NCI-H345 treated with DMSO at 0.1 percent for 48 hours (cell line): ENCODE results near the gene TFCP2.

Experiments
- DNase-seq: peaks from one replicate; lab custom pipeline; 2025; ENCODE audit not compliant: unreplicated experiment; lab: John Stamatoyannopoulos, UW

TFCP2 gene

DNA sequence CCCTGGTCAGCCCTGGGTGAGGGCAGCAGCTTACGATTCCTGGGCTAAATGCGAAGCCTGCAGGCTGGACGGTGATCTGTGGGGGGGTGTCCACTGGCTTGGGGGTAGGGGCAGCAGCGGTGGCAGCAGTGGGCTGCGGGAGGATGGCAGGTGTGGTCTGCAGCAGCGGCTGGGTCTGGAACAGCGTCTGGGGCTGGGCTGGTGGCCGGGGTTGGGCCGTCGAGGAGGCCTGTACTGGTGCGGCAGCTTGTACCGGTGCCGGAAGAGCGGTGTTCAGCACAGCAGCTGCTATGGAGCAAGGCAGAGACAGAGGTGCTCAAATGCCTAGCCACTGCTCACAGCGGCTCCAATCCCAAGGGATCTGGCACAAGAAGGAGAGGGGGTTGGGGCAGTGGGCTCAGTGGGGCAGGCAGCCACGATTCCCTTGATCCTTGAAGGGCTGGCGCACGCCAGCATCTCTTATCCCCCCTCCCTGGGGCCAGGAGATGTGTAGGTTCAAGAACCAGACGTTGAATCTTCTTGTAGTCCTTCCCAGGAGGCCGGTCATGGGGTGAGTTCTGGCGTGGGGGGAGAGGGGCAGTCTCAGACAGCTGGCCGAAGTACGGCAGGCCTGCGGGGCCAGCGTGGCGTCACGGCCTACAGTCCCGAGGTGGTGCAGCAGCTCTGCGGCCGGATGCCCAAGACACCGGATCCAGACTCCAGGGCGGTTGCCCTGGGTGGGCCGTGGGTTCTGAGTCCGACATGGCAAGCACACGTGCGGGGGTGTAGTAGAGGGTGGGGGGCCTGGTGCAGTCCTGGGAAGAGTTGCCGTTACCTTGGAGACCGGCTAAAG lies 25.0 kb upstream of the TFCP2 start:
- no peak for DNase-seq

DNA sequence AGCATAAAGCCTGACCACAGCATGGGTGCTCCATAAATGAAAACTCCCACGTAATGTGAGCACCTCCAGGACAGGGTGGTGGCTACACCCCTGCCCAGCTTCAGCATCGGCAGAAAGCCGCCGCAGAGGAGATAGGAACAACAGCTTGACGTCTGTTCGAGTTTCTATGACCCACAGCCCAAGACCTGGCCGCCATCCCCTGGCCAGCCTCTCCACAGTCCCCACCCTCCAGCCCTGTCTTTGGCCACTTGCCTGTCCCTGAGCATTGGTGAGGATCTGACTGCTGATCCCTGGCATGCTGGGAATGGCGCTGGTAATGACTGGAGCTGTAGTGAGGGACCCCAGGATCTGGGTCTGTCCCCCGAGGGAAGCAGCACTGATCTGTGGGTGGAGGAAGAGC lies 23.6 kb upstream of the TFCP2 start:
- no peak for DNase-seq

DNA sequence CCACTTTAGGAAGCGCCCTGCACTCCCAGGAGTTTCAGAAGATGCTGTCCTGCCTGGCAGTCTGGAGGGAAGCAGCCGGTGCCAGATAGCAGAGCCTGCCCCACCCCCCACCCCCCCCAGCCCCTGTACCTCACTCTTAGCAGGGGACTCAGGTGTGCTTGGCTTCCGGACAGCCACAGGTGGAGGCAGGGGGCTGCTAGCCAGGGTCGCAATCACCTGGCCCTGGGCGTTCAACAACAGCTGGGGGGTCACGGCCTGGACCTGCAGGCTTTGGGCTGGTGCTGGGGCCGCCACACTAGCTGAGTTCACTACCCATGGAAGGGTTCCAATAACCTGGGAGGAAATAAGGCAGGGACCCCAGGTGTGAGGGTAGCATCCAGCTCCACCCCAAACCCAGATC lies 22.9 kb upstream of the TFCP2 start:
- no peak for DNase-seq

DNA sequence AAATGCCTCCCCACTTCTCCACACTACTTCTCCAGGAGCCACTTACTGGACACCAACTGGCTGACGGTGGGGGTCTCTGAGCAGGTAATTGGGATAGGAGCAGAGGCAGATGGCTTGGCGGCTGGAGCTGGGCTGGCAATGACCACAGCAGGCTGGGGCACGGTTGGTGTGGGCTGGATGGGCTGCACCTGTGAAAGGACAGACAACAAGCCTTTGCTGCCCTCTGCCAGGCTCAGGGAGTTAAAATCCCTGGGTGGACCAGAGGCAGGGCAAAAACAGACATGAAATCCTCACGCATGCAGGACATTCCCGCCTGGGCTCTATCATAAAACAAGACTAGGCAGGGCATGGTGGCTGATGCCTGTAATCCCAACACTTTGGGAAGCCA lies 19.3 kb upstream of the TFCP2 start:
- DNase-seq = no peak

DNA sequence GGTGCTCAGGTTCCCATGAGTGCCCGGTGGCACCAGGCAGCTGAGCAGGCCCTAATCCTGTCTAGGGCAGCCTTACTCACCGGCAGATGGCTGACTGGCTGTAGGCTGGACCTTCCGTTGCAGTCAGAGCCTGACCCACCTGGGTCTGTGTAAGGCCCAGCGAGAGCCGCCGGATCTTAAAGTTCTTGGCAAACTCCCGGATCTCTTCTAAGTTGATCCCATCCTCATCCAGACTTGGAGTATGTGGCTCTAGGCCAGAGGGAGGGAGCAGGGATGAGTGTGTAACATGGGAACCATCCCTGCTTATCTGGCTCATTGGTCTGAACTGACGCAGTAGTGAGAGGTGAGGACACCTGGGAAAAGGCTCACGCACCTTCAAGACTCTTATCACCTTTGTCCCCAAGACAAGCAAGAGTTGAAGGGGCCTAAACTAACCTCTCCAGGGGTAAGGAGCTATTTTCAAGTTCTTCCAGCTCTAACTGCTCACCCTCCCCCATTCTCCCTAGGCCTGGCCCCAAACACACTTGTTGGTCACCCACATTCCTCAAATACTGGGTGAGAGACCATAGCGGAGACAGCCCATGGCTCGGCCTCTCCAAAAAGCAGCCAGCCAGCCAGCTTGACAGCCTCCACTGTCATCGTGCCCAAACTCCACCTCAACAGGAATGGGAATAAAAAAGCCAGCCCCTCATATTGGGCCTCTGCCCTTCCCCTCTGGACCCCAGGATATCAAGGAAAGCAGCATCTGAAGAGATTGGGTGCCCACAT lies 18.8 kb upstream of the TFCP2 start:
- no peak for DNase-seq

DNA sequence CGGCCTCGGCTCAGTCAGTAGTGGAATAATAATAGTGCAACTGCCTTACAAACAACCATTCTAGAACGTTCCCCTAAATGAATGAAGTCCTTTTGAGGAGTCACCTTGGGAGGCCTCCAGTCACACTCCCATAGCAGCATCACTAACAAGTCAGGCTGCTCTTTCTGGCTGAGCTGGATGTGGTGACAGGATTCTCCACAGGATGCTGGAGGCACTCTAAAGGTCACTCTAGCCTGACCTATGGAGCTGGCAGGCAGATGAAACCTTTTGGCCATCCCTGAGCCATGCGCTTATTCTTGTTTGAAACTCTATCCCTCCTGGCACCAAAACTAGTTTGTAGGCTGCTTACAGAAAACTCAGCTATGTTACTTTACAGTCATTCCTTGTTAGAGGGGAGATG lies 17.9 kb upstream of the TFCP2 start:
- no peak for DNase-seq

DNA sequence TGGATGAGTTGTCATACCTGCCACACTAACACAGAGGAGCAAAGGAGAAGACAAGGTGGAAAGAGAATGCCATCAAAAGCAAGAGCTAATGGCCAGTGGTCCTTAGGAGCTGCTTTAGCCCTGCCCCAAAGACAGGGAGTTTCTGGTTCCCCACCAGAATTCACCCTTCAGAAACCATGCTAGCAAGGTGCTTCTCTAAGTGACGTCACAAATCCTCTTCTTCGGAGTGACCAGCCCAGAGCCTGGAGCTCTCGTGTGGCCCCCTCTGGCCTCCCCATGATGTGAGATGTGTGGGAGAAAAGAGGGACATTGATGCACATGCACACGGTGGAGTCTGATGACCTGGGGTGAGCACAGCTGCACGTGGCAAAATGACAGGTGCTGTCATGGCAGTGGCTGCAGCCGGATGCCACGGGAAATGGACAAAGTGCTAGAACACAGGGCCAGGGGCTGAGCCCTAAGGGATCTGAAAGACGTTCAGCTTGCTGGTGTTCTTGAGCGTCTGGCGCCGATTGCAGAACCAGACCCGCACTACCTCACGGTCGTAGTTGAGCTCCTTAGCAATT lies 16.9 kb upstream of the TFCP2 start:
- no peak for DNase-seq

DNA sequence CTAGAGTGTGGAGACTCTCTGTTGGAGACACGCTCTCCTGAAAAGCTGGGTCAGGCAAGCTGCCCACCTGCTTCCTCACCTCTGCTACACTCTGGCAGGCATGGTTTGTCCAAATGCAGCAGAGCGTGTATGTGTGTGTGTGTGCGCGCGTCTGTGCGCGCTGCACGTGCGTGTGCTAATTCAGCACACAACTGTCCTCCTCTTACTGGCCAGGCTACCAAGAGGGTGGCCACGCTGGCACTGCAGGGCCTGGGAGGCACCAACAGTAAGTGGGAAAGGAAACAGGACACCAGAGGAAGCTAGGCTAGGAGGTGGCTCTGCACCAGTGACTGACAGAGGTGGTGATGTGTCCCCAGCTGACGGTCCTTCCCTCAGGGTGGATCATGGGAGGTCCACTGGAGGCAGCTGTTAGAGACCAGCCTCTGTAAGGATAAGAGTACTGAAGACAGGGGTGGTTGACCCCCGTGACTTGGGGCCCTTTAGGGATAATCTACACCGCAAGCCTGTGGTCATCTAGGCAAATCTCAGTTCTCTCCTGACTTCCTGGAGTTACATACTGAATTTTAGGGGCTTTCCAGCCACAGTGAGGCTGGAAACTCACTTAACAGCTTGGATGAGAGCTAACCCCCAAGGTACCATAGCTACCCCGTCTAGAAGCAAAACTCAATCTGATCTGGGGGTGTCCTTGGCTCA lies 15.6 kb upstream of the TFCP2 start:
- no peak for DNase-seq

DNA sequence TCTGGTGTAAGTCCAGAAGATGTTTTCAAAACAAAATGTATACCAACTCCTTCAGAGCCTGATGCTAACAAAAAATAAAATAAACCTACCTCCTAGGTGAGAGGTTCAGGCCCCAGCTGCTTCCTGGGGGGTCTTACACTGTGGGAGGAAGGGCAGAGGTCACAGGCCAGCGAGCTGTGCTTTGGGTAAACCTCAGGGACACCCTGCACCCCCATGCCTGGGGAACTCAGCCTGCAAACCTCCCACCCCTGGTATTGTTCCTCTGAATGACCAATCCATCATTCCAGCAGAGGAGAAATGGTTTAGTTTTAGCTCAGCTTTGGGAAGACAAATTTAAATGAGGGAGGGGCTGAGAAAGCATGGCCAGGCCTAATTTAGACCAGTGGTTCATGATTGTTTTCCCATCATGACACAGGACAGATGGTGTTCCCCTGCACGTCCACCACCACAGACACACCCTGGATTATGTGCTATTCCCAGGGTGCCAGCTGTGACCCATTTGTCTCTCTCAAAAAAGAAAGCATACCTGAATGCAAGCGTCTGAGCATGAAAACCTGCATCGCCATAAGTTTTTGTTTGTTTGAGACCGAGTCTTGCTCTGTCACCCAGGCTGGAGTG lies 14.5 kb upstream of the TFCP2 start:
- no peak for DNase-seq

DNA sequence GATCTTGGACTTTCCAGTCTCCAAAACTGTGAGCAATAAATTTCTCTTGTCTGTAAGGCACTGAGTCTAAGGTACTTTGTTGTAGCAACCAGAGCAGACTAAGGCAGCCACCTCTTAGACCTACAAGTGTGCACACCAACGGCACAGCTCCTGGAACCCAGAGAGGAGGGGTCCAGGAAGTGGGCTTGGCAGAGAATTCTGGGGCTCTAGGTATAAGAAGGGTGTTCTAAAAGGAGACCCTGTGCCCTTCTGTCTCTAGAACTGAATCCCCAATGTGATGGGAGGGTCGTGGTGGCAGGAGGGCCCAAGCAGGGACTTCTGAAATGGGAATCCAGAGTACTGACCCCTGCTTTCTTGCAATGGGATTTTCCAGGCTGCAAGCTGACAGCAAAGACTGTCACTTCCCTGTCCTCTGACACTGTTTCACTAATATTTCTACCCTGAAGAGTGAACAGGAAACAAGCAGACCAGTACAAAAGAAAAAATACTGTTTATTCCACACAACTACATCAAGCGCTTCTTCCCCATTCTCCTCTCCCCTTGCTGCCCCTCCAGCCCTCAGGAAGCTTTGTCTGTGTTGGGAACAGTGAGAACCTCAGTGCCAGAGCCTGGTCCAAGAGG lies 13.6 kb upstream of the TFCP2 start:
- no peak for DNase-seq

DNA sequence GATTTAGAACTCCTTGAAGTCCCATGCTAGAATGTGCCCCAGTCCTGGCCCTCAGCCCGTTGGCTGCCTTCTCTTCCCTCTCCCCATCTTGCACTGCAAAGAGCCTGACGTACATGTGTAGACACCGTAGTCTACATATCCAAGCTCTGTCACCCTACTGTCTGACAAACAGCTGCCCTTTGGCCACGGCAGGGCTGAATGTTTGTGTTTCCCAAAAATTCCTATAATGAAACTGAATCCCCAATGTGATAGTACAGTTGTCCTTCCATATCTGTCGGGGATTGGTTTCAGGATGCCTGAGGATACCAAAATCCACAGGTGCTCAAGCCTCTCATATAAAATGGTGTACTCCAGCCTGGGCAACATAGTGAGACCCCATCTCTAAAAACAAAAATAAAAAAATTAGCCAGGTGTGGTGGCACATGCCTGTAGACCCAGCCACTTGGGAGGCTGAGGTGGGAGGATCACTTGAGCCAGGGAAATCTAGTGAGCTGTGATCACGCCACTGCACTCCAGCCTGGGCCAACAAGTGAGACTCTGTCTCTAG lies 12.3 kb upstream of the TFCP2 start:
- no peak for DNase-seq

DNA sequence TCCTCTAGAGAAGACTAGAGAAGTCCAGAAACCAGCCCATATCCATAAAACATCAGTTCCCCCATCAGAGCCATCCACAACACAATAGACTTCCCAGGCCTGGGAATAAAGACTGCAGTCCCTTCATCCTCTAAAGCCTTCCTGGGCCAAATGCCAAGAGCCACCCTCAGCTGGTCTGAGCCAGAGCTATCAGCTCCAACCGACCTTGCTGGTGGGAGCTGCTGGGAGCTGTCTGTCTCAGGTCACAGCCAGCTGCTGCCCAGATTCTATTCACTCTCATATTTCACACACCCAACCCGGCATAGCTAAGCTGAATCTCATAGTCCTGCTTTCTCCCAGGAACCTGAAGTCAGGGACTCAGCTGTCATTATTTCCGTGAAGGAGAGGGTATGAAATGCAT lies 10.9 kb upstream of the TFCP2 start:
- DNase-seq = peak; percentile 33

DNA sequence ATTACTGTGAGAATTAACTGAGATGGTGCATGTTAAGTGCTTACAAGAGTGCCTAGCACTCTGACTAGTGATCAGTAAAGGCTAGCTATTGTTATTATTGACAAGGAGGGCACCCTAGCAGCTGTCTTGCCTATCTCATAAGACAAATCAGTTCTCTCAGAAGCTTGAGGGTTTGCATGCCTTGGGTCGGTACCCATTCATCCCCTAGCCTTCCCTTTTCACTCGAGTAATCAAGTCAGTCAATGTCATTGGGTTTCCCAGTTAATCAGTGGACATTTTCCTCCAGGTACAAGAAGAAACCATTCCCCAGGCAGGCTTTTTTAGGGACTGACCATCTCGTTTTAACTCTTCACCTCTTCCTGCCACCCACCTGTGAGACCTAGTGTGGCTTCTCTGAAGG lies 10.4 kb upstream of the TFCP2 start:
- DNase-seq = no peak

DNA sequence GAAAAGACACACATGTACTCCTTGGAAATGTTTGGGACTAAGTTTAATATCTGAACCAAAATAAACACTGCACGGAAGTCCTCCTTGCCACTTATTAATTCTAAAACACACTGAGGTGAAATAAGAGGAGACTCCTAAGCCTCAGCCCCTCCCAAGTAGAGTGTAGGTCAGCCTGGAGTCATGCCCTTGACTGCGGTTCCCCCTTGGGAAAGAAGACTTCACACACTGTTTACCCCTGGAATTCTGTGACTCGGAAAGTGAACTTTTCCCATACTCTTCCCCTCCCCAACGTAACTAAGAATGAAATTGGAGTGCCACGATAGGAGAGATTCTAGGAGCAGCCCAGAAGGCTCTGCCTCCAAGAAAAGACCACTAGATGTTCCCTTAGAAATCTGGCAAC lies 8.6 kb upstream of the TFCP2 start:
- no peak for DNase-seq

DNA sequence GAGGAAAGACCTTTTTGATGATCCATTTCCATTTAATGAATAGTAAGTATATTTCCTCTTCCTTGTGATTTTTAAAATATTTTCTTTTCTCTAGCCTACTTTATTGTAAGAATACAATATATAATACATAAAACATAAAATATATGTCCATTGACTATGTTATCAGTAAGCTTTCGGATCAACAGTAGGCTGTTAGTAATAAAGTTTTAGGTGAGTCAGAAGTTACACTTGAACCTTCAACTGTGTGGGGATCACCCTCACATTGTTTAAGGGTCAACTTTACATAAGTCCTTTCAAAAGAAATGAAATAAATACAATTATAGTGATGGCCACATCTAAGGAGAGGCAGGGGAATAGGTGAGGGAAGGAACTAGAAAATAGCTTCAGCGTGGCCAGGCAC lies 5.0 kb upstream of the TFCP2 start:
- no peak for DNase-seq

DNA sequence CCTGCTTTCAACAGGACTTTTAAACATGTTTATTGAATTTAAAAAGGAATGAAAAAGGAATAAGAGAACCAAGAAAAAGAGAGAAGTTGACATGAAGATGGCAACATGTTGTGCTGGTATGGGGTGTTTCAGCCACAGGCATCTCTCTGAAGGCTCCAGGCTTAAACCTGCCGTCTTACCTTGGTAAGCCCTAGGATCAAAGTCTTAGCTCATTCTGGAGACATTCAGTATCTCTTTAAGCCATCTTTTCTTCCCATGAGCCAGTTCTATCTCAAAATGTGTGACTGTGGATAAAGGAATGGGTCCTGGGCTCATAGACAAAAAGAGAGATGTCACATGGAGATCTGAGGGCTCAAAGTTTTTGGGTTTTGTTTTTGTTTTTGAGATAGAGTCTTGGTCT lies 1.6 kb upstream of the TFCP2 start:
- DNase-seq = no peak

DNA sequence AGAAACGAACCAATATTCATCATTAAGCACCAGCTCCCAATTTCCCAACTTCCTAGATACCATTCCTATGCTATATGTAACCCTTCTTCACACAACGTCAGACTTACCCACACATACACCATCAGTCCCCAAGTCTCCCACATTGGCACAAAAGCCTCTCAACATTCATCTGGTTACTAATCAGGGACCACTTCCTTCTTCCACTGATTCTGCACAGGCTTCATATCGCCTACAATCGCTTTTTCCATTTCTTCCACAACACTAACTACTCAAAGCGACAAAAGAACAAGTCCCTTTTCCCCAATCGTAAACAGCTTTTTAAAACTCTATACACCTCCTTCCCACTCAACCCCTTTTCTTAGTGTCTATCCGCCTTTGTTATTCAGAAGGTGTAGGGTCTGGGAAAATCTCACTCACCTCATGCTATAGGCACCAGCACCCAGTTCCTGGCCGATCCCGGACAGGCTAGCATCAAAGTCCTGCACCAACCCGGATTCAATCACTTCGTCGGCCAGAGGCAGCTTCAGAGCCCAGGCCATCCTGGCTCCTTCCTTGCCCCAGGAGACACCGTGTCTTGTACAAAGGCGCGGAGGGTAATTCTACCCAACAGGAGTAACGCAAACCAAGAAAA lies 936 bp downstream of the TFCP2 start:
- no peak for DNase-seq

DNA sequence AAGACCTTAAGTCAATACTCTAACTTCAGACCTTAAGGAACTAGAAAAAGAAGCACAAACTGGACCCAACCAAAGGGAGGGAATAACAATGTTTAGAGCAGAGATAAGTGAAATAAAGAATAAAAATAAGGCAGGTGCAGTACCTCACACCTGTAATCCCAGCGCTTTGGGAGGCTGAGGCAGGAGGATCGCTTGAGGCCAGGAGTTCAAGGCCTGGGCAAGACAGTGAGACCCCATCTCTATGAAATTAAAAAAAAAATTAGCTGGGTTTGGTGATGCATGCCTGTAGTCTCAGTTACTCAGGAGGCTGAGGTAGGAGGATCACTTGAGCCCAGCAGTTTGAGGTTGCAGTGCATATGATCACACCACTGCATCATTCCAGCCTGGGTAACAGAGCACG lies 9.1 kb downstream of the TFCP2 start:
- DNase-seq = no peak

DNA sequence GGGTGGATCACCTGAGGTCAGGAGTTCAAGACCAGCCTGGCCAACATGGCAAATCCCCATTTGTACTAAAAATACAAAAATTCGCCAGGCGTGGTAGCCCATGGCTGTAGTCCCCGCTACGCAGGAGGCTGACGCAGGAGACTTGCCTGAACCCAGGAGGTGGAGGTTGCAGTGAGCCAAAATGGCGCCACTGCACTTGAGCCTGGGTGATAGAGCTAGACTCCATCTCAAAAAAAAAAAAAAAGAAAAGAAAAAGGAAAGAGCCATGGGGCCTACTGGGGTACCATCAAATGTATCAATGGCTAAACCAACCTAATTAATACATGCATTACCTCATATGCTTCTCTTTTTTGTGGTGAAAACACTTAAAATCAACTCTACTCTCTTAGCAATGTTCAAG lies 10.7 kb downstream of the TFCP2 start:
- no peak for DNase-seq

DNA sequence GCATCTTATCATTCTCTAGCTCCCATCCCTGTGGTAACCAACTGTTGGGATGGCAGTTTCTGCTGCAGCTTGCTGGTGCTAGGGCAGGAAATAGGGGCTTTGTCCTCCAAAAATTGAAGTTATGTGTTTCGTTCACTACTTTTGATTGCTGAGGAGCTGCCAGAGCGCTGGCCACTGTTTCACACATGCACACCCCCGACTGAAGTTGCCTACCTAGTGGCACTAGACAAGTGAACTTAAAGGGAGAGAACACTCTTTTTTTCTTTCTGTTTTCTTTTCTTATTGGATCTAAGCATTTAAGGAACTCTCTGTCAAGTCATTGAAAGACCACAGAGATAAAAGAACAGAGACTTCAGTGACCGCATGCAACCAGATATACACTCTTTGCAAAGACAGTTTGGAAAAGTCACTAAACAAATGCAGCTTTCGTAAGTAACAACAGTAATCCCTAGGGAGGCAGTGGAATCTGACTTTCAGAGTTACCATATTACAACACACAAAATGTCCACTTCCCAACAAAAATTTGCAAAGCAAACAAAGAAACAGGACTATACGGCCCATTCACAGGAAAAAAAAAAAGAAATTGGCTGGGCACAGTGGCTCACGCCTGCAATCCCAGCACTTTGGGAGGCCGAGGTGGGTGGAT lies 12.0 kb downstream of the TFCP2 start:
- no peak for DNase-seq
